Ectodermal cell (in vitro differentiated cells): ENCODE data around the gene HAS3. TPM values are rescaled to one million over a fixed set of nuclear protein-coding genes. Genes with fewer than 3 reads are reported as not detected.
A peak's percentile ranks its signal among the peaks of the same experiment; 100 is the strongest.
"Not testable (repeated sequence)": the region's sequence is repeated elsewhere in the genome, so short reads cannot be mapped to it uniquely, and the experiment has no call there.

Experiments
- H3K27ac ChIP-seq: 2 replicates; pipeline ENCODE4 v1.7.0; 2013; ENCODE audit warnings: mild to moderate bottlenecking, low read depth, low read length; ENCODE audit not compliant: insufficient read depth, poor library complexity, severe bottlenecking
- H3K27me3 ChIP-seq: 2 replicates; pipeline ENCODE4 v1.7.0; 2013; ENCODE audit warnings: mild to moderate bottlenecking, low read length; ENCODE audit not compliant: insufficient read depth, control insufficient read depth, poor library complexity, severe bottlenecking
- H3K36me3 ChIP-seq: one replicate; pipeline ENCODE4 v1.7.0; 2013; ENCODE audit warnings: low read length; ENCODE audit not compliant: control insufficient read depth, insufficient read depth
- H3K4me1 ChIP-seq: one replicate; pipeline ENCODE4 v1.7.0; 2013; ENCODE audit warnings: low read length; ENCODE audit not compliant: control insufficient read depth, insufficient read depth
- H3K4me3 ChIP-seq: 2 replicates; pipeline ENCODE4 v1.7.0; 2013; ENCODE audit warnings: low read depth, low read length, control low read depth; ENCODE audit not compliant: insufficient read depth
- H3K9me3 ChIP-seq: 2 replicates; pipeline ENCODE4 v1.7.0; 2013; ENCODE audit warnings: mild to moderate bottlenecking, low read length, moderate library complexity; ENCODE audit not compliant: control insufficient read depth
- WGBS, 2 experiments: methylation state at CpG; one replicate each; pipeline ENCODE4 v1.1.7; 2013; ENCODE audit warnings: missing lambda C conversion rate in 2 of 2; 5-methylcytosine and 5-hydroxymethylcytosine counted together
- polyA plus RNA-seq, 4 experiments: library from polyadenylated mRNA; stranded (reverse); fragments of 50-300 nt; gene quantifications; one replicate each; pipeline ENCODE4 v1.2.3, GENCODE V29; 2013

Gene HAS3, protein sequence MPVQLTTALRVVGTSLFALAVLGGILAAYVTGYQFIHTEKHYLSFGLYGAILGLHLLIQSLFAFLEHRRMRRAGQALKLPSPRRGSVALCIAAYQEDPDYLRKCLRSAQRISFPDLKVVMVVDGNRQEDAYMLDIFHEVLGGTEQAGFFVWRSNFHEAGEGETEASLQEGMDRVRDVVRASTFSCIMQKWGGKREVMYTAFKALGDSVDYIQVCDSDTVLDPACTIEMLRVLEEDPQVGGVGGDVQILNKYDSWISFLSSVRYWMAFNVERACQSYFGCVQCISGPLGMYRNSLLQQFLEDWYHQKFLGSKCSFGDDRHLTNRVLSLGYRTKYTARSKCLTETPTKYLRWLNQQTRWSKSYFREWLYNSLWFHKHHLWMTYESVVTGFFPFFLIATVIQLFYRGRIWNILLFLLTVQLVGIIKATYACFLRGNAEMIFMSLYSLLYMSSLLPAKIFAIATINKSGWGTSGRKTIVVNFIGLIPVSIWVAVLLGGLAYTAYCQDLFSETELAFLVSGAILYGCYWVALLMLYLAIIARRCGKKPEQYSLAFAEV
- 4.6 TPM for polyA plus RNA-seq (2013, experiment 1 of 4)
- 5.4 TPM for polyA plus RNA-seq (2013, experiment 2 of 4)
- polyA plus RNA-seq (2013, experiment 3 of 4) = 4.1 TPM
- polyA plus RNA-seq (2013, experiment 4 of 4) = 3.6 TPM

DNA sequence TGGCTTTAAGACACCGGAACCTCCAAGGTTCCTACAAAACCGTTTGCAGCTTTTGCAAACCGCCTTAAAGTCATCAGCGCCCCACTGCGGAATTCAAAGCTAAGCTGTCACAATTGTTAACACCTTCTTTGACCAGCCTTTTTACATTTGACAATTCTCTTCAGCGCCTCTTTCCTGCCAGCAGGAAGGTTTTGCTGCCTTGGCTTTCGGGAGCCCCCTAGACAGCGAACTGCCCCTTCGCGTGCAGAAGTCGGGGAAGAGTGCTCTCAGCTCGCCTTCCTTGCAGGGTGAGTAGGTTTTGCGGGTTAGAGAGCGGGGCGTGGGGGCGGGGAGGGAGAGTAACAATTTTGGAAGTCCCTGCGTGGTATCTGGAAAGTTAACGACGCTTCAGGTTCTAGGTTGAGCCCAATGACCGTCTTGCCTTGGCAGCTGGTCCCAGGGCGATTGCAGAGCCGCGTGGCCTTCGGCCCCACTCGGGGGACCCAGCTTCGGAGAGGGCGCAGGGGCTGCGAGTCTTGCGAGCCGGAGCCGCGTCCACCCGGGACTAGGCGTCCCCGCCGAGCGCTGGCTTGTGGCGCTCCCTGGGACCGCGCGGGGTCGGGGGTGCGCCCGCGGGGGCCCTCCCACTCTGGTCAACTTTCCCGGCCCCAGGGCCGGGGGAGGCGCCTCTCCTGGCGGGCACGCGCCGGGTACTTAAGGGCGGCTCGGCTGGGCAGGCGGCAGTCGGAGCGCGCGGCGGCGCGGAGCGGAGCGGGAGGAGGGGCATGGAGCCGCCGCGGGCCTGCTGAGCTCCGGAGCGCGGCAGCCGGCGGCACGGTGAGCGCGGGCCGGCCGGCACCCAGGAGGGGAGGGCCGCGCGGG is at the start of gene HAS3:
HAS3 (plus strand) TSS at position 153 of the 861 bp plus-strand sequence. CDS start 3,743 bp downstream, outside the sequence.
- H3K27ac ChIP-seq = no peak within 1 kb of the TSS
- no peaks in the 10 kb centered on the region for H3K9me3 ChIP-seq
- H3K36me3 ChIP-seq = peaks cover 3% of the 10 kb centered on the region
- H3K4me1 ChIP-seq = peaks cover 39% of the 10 kb centered on the region
- 0 to 1% methylated on average over 80 of the region's 80 CpGs for WGBS, 2 experiments
- peaks cover 34% of the 10 kb centered on the region for H3K27me3 ChIP-seq
- peak within 1 kb of the TSS; percentile 53 for H3K4me3 ChIP-seq

DNA sequence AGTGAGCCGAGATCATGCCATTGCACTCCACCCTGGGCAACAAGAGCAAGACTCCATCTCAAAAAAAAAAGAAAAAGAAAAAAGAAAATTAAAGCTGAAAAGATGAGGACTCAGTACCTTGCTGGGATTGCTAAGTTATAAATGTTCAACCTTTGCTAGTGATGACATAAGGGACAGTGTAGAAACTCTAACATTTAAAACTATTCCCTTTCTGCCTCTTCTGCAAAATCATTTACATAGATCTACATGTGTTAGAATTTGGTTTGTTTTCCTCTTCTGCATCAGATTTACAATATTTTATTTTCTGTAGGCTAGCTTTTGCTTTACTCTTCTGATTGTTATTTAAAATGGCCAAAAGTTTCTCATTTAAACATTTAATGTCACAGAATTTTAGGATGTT is 49.5 kb upstream of the HAS3 start:
- no peaks in the 10 kb centered on the region for H3K36me3 ChIP-seq
- no peak overlapping the region for H3K4me3 ChIP-seq
- 40 to 93% methylated on average over 1 of the region's 1 CpG for WGBS, 2 experiments
- no peaks in the 10 kb centered on the region for H3K27me3 ChIP-seq
- no peaks in the 10 kb centered on the region for H3K4me1 ChIP-seq
- no peaks in the 10 kb centered on the region for H3K9me3 ChIP-seq
- no peak overlapping the region for H3K27ac ChIP-seq

DNA sequence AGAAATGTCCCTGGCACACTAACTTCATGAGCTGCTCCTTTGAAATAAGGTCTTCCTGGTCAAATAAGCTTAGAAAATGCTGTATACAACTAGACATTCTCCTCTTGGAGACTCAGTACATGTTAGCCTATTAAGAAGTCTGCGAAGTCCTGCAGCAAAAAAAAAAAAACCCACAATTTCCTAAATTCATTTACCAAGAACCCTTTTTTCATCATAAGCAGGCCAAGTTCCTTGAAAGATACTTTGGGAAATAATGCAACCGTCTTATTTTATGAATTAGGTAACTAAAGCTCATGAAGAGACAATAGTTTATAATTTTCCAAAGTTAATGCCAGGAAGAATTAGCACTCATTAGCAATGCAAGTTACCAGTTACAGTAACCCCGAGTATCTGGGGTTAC is 49.0 kb upstream of the HAS3 start:
- no peaks in the 10 kb centered on the region for H3K4me1 ChIP-seq
- no peaks in the 10 kb centered on the region for H3K9me3 ChIP-seq
- no peaks in the 10 kb centered on the region for H3K36me3 ChIP-seq
- H3K27me3 ChIP-seq = no peaks in the 10 kb centered on the region
- H3K4me3 ChIP-seq = no peak overlapping the region
- WGBS, 2 experiments = 89 to 98% methylated on average over 3 of the region's 3 CpGs
- no peak overlapping the region for H3K27ac ChIP-seq

DNA sequence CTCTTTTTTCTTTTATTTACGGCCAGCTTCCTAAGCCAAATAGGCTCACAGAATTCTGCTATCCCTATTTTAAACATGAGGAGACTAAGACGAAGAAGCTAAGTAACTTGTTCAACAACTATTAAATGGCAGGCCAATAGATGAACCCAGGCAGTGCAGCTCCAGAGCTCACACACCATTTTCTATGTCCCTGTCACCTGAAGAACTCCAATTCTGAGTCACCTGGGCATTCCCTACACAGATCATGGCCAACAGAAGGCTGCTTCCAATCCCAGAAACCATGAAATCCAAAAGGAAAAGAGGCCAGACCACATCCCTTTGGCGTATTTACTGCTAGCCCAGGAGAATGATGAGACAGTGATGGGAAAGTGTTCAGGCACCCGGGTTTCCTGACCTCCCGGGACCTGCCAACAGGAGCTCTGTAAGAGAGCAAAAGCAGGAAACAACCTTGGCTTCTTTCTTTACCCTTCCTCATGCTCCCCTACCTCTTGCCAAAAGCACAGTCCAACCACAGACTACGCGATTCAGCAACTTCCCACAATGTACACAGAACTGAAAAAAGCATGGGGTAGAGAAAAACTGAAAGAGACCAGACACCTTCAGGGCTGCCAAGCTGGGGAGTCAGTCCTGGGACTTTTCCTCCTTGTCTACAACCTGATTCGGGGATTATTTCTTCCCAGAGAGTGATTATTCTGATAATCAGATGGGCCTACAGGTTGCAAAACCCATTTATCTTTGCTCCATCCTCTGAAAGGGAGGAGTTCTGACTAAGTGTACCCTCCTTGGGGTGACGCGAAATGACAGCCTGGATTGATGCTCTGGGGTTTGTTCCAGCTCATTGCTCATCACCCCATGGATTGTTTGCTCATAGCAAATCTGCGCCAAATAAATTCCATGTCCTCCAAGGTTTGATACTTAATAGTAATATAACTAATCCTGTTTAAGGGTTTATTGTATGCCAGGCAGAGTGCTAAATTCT is 47.8 kb upstream of the HAS3 start:
- 89 to 93% methylated on average over 10 of the region's 11 CpGs for WGBS, 2 experiments
- H3K27me3 ChIP-seq = no peaks in the 10 kb centered on the region

DNA sequence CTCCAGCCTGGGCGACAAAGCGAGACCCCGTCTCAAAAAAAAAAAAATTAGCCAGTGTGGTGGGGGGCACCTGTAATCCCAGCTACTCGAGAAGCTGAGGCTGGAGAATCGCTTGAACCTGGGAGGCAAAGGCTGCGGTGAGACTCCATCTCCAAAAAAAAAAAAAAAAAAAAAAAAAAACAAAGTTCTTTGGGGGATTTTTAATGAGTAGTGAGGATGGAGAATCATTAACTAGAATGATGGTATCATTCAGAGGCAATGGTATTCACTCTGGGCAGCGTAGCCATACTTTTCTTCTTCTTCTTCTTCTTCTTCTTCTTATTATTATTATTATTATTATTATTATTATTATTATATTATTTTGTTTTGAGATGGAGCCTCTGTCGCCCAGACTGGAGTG is 42.0 kb upstream of the HAS3 start:
- H3K4me1 ChIP-seq = peaks cover 25% of the 10 kb centered on the region
- 99% methylated on average over 6 to 7 of the region's 8 CpGs for WGBS, 2 experiments
- H3K9me3 ChIP-seq = not testable (repeated sequence)

More for the DNA sequence above, 47.8 kb upstream of the HAS3 start:
- H3K4me3 ChIP-seq = no peak overlapping the region
- H3K9me3 ChIP-seq = no peaks in the 10 kb centered on the region
- H3K4me1 ChIP-seq = no peaks in the 10 kb centered on the region
- H3K36me3 ChIP-seq = no peaks in the 10 kb centered on the region
- no peak overlapping the region for H3K27ac ChIP-seq

DNA sequence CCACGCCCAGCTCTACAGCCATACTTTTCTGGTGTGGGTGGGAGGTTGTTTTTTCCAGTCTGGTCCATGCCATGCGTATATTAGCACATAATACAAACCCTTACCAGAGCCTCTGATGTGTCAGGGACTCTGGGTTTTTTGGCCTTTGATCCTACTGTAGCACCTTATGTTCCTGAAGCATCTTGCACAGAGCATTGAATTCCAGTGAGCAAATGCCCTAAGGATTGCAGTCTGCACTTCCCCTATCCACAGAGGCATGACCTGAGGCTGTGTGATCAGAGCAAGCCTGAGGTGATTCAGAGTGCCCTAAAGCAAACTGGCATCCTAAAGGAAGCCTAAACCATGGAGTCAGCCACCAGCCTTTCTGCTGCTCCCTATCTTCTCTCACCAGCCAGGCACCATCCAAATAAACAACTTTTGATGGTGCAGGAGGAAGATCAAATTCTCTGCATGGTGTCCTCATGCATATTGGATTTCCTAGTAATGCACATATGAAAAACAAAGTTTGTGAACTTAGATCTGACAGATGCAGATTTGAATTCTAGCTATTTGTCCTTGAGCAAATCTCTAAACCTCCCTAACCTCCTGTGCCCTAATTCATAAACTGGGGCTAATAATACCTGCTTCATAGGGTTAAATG is 41.2 kb upstream of the HAS3 start:
- H3K4me1 ChIP-seq = peaks cover 25% of the 10 kb centered on the region
- H3K27ac ChIP-seq = no peak overlapping the region
- H3K27me3 ChIP-seq = no peaks in the 10 kb centered on the region
- H3K4me3 ChIP-seq = no peak overlapping the region
- no peaks in the 10 kb centered on the region for H3K9me3 ChIP-seq
- 100% methylated on average over 1 to 2 of the region's 2 CpGs for WGBS, 2 experiments
- no peaks in the 10 kb centered on the region for H3K36me3 ChIP-seq

More for the DNA sequence above, 42.0 kb upstream of the HAS3 start:
- not testable (repeated sequence) for H3K4me3 ChIP-seq, H3K27ac ChIP-seq, H3K36me3 ChIP-seq, H3K27me3 ChIP-seq

DNA sequence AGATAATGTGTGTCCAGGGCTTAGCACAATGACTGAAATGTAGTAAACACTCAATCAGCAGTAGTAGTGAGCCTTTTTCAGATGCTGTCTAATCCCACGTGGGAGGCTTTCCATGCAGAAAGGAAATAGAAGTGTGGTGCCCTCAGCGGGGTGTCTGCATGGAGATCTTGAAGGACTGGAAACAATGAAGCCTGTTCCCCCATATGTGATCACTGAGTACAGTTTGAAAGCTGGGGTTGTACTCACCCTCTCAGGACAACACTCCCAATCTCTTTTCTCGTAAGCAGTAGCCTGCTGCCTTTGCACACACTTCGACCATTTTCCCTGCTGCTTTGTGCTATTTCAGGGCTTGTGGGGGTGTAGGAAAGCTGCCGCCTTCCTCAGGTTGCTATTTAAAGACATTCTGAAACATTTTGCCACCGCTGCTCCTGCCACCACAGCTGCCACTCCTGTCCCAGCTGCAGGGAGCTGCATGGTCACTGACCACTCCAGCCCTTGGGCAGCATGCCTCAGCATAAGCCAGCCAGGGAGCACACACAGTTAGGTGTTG is 40.6 kb upstream of the HAS3 start:
- Histone ChIP-seq H3K27ac (no peak overlapping the region), H3K4me3 (no peak overlapping the region), H3K27me3 (no peaks in the 10 kb centered on the region), H3K36me3 (no peaks in the 10 kb centered on the region), H3K9me3 (no peaks in the 10 kb centered on the region), H3K4me1 (peaks cover 25% of the 10 kb centered on the region)
- 46% methylated on average over 6 of the region's 6 CpGs for WGBS, 2 experiments

DNA sequence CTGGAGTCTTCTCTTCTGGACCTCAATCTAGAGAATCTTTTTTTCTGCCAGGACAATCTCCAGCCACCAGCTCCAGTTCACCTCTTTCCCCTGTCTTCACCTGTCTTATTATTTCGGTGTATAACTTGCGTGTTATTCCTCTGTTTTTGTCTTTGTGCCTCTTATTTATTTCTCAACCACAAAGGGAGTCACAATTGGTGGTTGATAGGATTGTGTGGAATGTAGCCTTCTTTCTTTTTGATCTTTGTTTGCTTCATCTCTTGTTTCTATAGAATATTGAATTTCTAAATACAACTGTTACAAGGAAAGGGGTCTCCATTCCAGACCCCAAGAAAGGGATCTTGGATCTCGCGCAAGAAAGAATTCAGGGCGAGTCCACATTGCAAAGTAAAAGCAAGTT is 35.9 kb upstream of the HAS3 start:
- H3K9me3 ChIP-seq = no peaks in the 10 kb centered on the region
- no peak overlapping the region for H3K27ac ChIP-seq
- H3K27me3 ChIP-seq = no peaks in the 10 kb centered on the region
- no peaks in the 10 kb centered on the region for H3K36me3 ChIP-seq
- 94 to 99% methylated on average over 5 of the region's 5 CpGs for WGBS, 2 experiments
- H3K4me1 ChIP-seq = peaks cover 38% of the 10 kb centered on the region
- H3K4me3 ChIP-seq = no peak overlapping the region

DNA sequence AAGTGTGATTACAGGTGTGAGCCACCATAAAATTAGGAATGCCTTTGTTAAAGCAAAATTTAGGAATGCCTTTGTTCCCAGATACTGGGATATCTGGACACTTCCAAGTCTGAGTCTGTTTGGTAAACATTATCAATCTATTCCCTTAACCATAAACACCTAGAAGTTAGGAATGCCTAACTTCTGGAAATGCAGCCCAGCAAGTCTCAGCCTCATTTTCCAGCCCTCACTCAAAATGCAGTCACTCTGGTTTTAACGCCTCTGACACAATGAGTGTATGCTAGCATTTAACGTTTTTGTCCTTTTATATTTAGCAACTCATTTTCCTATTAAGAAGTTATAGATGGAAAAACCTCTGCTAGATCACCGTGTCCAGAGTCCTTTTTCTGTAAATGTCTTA is 34.4 kb upstream of the HAS3 start:
- H3K36me3 ChIP-seq = no peaks in the 10 kb centered on the region
- no peaks in the 10 kb centered on the region for H3K27me3 ChIP-seq
- no peak overlapping the region for H3K4me3 ChIP-seq
- WGBS, 2 experiments = 89 to 100% methylated on average over 1 to 3 of the region's 3 CpGs
- no peaks in the 10 kb centered on the region for H3K9me3 ChIP-seq
- H3K4me1 ChIP-seq = peaks cover 25% of the 10 kb centered on the region
- H3K27ac ChIP-seq = no peak overlapping the region
